H1 (cell line): ENCODE measurements around the gene PHTF1. TPM values are rescaled to one million over a fixed set of nuclear protein-coding genes. Genes with fewer than 3 reads are reported as not detected.

Experiments
- CTCF ChIA-PET: fragments of 300-600 bp; sonication (Branson Sonifier 250); formaldehyde crosslinking; loops from one replicate; lab custom pipeline; 2021; ENCODE audit not compliant: partially characterized antibody; lab: Charles Lee
- POLR2A ChIA-PET: fragments of 300-600 bp; sonication (Branson Sonifier 250); formaldehyde crosslinking; loops from one replicate; lab custom pipeline; 2021; ENCODE audit warnings: inconsistent platforms; ENCODE audit not compliant: partially characterized antibody; lab: Charles Lee
- DNase-seq, 2 experiments: peaks; one replicate each; pipeline versions ENCODE4 v3.0.0 to v3.0.0-alpha.2; 2010 to 2022; ENCODE audit warnings: low spot score in 2 of 2, low read depth in 1 of 2, mixed read lengths in 1 of 2
- FAIRE-seq: peaks from 2 replicates; lab custom pipeline; 2011; peaks lifted over from hg19 to GRCh38; lab: Jason Lieb, UNC
- H2AFZ ChIP-seq: 2 replicates; pipeline ENCODE4 v1.8.1; 2012; ENCODE audit warnings: low read length, inconsistent platforms
- H2AK5ac ChIP-seq: 2 replicates; pipeline ENCODE4 v1.6.1; 2013; ENCODE audit warnings: low read depth, low read length
- H2BK120ac ChIP-seq: replicated peaks from 2 replicates; pipeline ENCODE3; 2013; ENCODE audit warnings: low read depth, low read length, inconsistent platforms
- H2BK12ac ChIP-seq: 2 replicates; pipeline ENCODE4 v1.6.1; 2013; ENCODE audit warnings: low read depth, low read length
- H2BK15ac ChIP-seq: 2 replicates; pipeline ENCODE4 v1.6.1; 2013; ENCODE audit warnings: low read length
- H2BK20ac ChIP-seq: 2 replicates; pipeline ENCODE4 v1.6.1; 2013; ENCODE audit warnings: low read length
- H2BK5ac ChIP-seq: 2 replicates; pipeline ENCODE4 v1.6.1; 2013; ENCODE audit warnings: low read depth, low read length
- H3K14ac ChIP-seq: 2 replicates; pipeline ENCODE4 v1.6.1; 2013; ENCODE audit warnings: inconsistent platforms; ENCODE audit not compliant: insufficient read length
- H3K18ac ChIP-seq: 2 replicates; pipeline ENCODE4 v1.6.1; 2013; ENCODE audit warnings: low read length; ENCODE audit errors: extremely low read depth
- H3K23ac ChIP-seq: 2 replicates; pipeline ENCODE4 v1.6.1; 2013; ENCODE audit warnings: inconsistent platforms; ENCODE audit not compliant: insufficient read length
- H3K23me2 ChIP-seq: 2 replicates; pipeline ENCODE4 v1.6.1; 2013; ENCODE audit warnings: low read depth, low read length
- H3K27ac ChIP-seq: 2 replicates; pipeline ENCODE4 v1.6.1; 2011; ENCODE audit warnings: low read depth, low read length, inconsistent platforms
- H3K27me3 ChIP-seq, 4 experiments: replicated peaks in 1 of 4; 1 replicate in 1 of 4; 2 replicates in 3 of 4; pipeline versions ENCODE4 v1.6.1 to v1.8.1; 2011 to 2013; ENCODE audit warnings: low read length in 3 of 4, mild to moderate bottlenecking in 3 of 4, inconsistent platforms in 2 of 4, mixed read lengths in 2 of 4, moderate library complexity in 1 of 4; ENCODE audit not compliant: control insufficient read depth in 3 of 4, insufficient read depth in 3 of 4; ENCODE audit errors: extremely low read depth in 1 of 4
- H3K36me3 ChIP-seq, 4 experiments: 2 replicates each; pipeline versions ENCODE4 v1.6.1 to v1.8.1; 2011 to 2013; ENCODE audit warnings: mild to moderate bottlenecking in 4 of 4, low read length in 3 of 4, moderate library complexity in 2 of 4, control low read depth in 1 of 4, inconsistent platforms in 1 of 4; ENCODE audit not compliant: insufficient read depth in 4 of 4, control insufficient read depth in 2 of 4
- H3K4ac ChIP-seq: replicated peaks from 2 replicates; pipeline ENCODE3; 2013; ENCODE audit warnings: low read length, low read depth, mixed read lengths, inconsistent platforms; ENCODE audit not compliant: insufficient read length
- H3K4me1 ChIP-seq, 4 experiments: replicated peaks in 1 of 4; 1 replicate in 1 of 4; 2 replicates in 3 of 4; pipeline versions ENCODE4 v1.6.1 to v1.8.1; 2011 to 2013; ENCODE audit warnings: low read length in 3 of 4, inconsistent platforms in 2 of 4, mixed read lengths in 1 of 4; ENCODE audit not compliant: insufficient read depth in 4 of 4, control insufficient read depth in 3 of 4
- H3K4me2 ChIP-seq, 2 experiments: 2 replicates each; pipeline versions ENCODE4 v1.6.1 to v1.8.1; 2011 to 2013; ENCODE audit warnings: low read depth in 2 of 2, low read length in 2 of 2, control low read depth in 1 of 2, inconsistent platforms in 1 of 2, mild to moderate bottlenecking in 1 of 2; ENCODE audit not compliant: insufficient read depth in 1 of 2
- H3K4me3 ChIP-seq, 4 experiments: fragments of 200-600, 300-600 bp in 1 of 4; sonication (generic), shearing (Covaris generic), sonication (Bioruptor Twin) in 1 of 4; 2 replicates each; pipeline versions ENCODE4 v1.5.1 to v1.8.1; 2011 to 2016; ENCODE audit warnings: low read length in 4 of 4, low read depth in 3 of 4, control low read depth in 2 of 4, inconsistent platforms in 2 of 4, mild to moderate bottlenecking in 2 of 4, mixed read lengths in 1 of 4, moderate library complexity in 1 of 4; ENCODE audit not compliant: insufficient read depth in 2 of 4; ENCODE audit errors: extremely low read depth in 1 of 4
- H3K56ac ChIP-seq: replicated peaks from 2 replicates; pipeline ENCODE3; 2013; ENCODE audit warnings: low read depth, mild to moderate bottlenecking, mixed read lengths, low read length, inconsistent platforms; ENCODE audit not compliant: insufficient read length
- H3K79me1 ChIP-seq: 2 replicates; pipeline ENCODE4 v1.6.1; 2013; ENCODE audit warnings: low read depth, low read length, control low read depth
- H3K79me2 ChIP-seq, 2 experiments: 2 replicates each; pipeline versions ENCODE4 v1.6.1 to v1.8.1; 2012 to 2013; ENCODE audit warnings: low read length in 2 of 2, mild to moderate bottlenecking in 2 of 2, inconsistent platforms in 1 of 2; ENCODE audit not compliant: insufficient read depth in 2 of 2, control insufficient read depth in 1 of 2
- H3K9ac ChIP-seq, 4 experiments: replicated peaks in 1 of 4; 1 replicate in 1 of 4; 2 replicates in 3 of 4; pipeline versions ENCODE4 v1.6.1 to v1.8.1; 2011 to 2013; ENCODE audit warnings: low read depth in 3 of 4, low read length in 3 of 4, control low read depth in 2 of 4, mild to moderate bottlenecking in 2 of 4, moderate library complexity in 2 of 4, inconsistent platforms in 1 of 4; ENCODE audit errors: extremely low read depth in 1 of 4
- H3K9me3 ChIP-seq, 2 experiments: 2 replicates each; pipeline versions ENCODE4 v1.6.1 to v1.8.1; 2012 to 2013; ENCODE audit warnings: mild to moderate bottlenecking in 2 of 2, moderate library complexity in 2 of 2, control low read depth in 1 of 2, inconsistent platforms in 1 of 2, low read depth in 1 of 2, low read length in 1 of 2, mixed read lengths in 1 of 2; ENCODE audit not compliant: insufficient read depth in 2 of 2
- H4K20me1 ChIP-seq, 2 experiments: replicated peaks in 1 of 2; 2 replicates each; pipeline versions ENCODE3 to v1.8.1; 2011 to 2013; ENCODE audit warnings: inconsistent platforms in 2 of 2, low read length in 2 of 2, mild to moderate bottlenecking in 1 of 2; ENCODE audit not compliant: insufficient read depth in 2 of 2, control insufficient read depth in 1 of 2
- H4K5ac ChIP-seq: 2 replicates; pipeline ENCODE4 v1.6.1; 2013; ENCODE audit warnings: low read length, low read depth, mixed read lengths, inconsistent platforms; ENCODE audit not compliant: insufficient read length
- H4K8ac ChIP-seq: 2 replicates; pipeline ENCODE4 v1.8.0; 2013; ENCODE audit warnings: mild to moderate bottlenecking, moderate library complexity, low read length, inconsistent platforms; ENCODE audit not compliant: insufficient read depth; ENCODE audit errors: extremely low read depth
- H4K91ac ChIP-seq: replicated peaks from 2 replicates; pipeline ENCODE3; 2013; ENCODE audit warnings: low read length, mixed read lengths, inconsistent platforms; ENCODE audit not compliant: insufficient read length
- ATF2 ChIP-seq: IDR thresholded peaks from 2 replicates; pipeline ENCODE4 v1.6.1; 2012; ENCODE audit warnings: low read length, inconsistent platforms
- CBX8 ChIP-seq: fragments of 300-800, 300-1000 bp; sonication (generic); IDR thresholded peaks from 2 replicates; pipeline ENCODE4 v1.7.1; 2016; ENCODE audit warnings: low read depth, low read length, borderline replicate concordance
- CTBP2 ChIP-seq: IDR thresholded peaks from 2 replicates; pipeline ENCODE4 v1.7.0; 2011; ENCODE audit warnings: borderline replicate concordance, mild to moderate bottlenecking, moderate library complexity, mixed read lengths, low read length; ENCODE audit not compliant: insufficient read depth, insufficient read length
- EGR1 ChIP-seq: IDR thresholded peaks from 2 replicates; pipeline ENCODE4 v1.6.1; 2011; ENCODE audit warnings: low read depth, low read length, borderline replicate concordance
- GTF2F1 ChIP-seq: IDR thresholded peaks from 2 replicates; pipeline ENCODE4 v1.6.1; 2012; ENCODE audit warnings: low read depth, low read length, improper control_type of control experiment, borderline replicate concordance
- JUN ChIP-seq: IDR thresholded peaks from 2 replicates; pipeline ENCODE4 v1.6.1; 2011; ENCODE audit warnings: low read depth, mild to moderate bottlenecking, improper control_type of control experiment, low read length
- POLR2A ChIP-seq, 2 experiments: IDR thresholded peaks; 1 replicate in 1 of 2; 2 replicates in 1 of 2; pipeline ENCODE4 v1.6.1; 2011; ENCODE audit warnings: low read depth in 2 of 2, low read length in 2 of 2, mild to moderate bottlenecking in 2 of 2; ENCODE audit errors: control extremely low read depth in 1 of 2
- POLR2AphosphoS5 ChIP-seq: IDR thresholded peaks from 2 replicates; pipeline ENCODE4 v1.6.1; 2011; ENCODE audit warnings: low read depth, low read length
- RBBP5 ChIP-seq: IDR thresholded peaks from 2 replicates; pipeline ENCODE4 v1.7.1; 2012; ENCODE audit warnings: low read depth, mild to moderate bottlenecking, inconsistent platforms, low read length, moderate library complexity, borderline replicate concordance
- WGBS, 2 experiments: shearing (Covaris generic) in 1 of 2; methylation state at CpG; one replicate each; pipeline versions ENCODE4 v1.1.6 to v1.1.7; 2013 to 2015; ENCODE audit warnings: low lambda C conversion rate in 2 of 2, mixed read lengths in 2 of 2, inconsistent platforms in 1 of 2, low coverage in 1 of 2, missing lambda C conversion rate in 1 of 2; ENCODE audit not compliant: insufficient replicate concordance in 2 of 2, insufficient coverage in 1 of 2, insufficient read length in 1 of 2; ENCODE audit errors: extremely low coverage in 1 of 2, missing lambda C conversion rate in 1 of 2; 5-methylcytosine and 5-hydroxymethylcytosine counted together
- polyA plus RNA-seq, 7 experiments: library from polyadenylated mRNA; depleted of rRNA in 3 of 7; stranded (reverse) in 5 of 7; unstranded in 2 of 7; fragments of >200 nt in 5 of 7; fragments of 200-250 nt in 2 of 7; gene quantifications; 1 replicate in 5 of 7; 2 replicates in 1 of 7; 4 replicates in 1 of 7; pipeline versions ENCODE4 v1.2.1 to v1.2.3, GENCODE V29; 2011 to 2013; ENCODE audit warnings: missing spikeins in 2 of 7, mixed read lengths in 2 of 7
- total RNA-seq: library from RNA; stranded (reverse); fragmentation: NEBNext Ultra II Directional; extraction: Animal tissue kit (Norgen Biotek cat#: 25700); gene quantifications from 2 replicates; pipeline ENCODE4 v1.2.1, GENCODE V29; 2021
- TF ChIP-seq, protein P1 (sequence below): IDR thresholded peaks from 2 replicates; pipeline ENCODE4 v1.6.1; 2012; ENCODE audit warnings: inconsistent platforms

Gene PHTF1
- total and polyA plus RNA-seq, 2 of the 8 experiments (the other 6 are each of a cell fraction or from before 2014, with no cell fraction given), result 9.1 to 26.9 TPM

GRCh38 chr1:113686891-113687618, 72.2 kb downstream of the PHTF1 start:
- no peak overlapping the region for H3K14ac ChIP-seq
- H2AK5ac ChIP-seq, result no peak overlapping the region
- no peak overlapping the region for H3K18ac ChIP-seq
- no peak overlapping the region for H2AFZ ChIP-seq
- H4K5ac ChIP-seq, result no peak overlapping the region
- no peak overlapping the region for H3K4me3 ChIP-seq
- peaks cover 0 to 8% (median 0%) of the 10 kb centered on the region in 4 experiments; a peak in 1 of 8 replicates for H3K36me3 ChIP-seq
- H3K4ac ChIP-seq, result no peak overlapping the region
- H2BK5ac ChIP-seq, result no peak overlapping the region
- no peak overlapping the region for H2BK12ac ChIP-seq
- H3K56ac ChIP-seq, result no peak overlapping the region
- no peak for FAIRE-seq
- H4K8ac ChIP-seq, result no peak overlapping the region
- no peak overlapping the region for H2BK15ac ChIP-seq
- H3K23me2 ChIP-seq, result no peaks in the 10 kb centered on the region
- no peak overlapping the region for H3K4me2 ChIP-seq
- H3K23ac ChIP-seq, result no peak overlapping the region
- no peak overlapping the region for H4K91ac ChIP-seq
- POLR2A ChIA-PET, result no interaction called here
- H4K20me1 ChIP-seq, result no peaks in the 10 kb centered on the region
- H3K4me1 ChIP-seq, result peaks cover 0 to under 1% (median 0%) of the 10 kb centered on the region in 4 experiments; a peak in 1 of 7 replicates
- no peaks in the 10 kb centered on the region for H3K79me2 ChIP-seq
- H3K9ac ChIP-seq, result no peak overlapping the region
- no peaks in the 10 kb centered on the region for H3K27me3 ChIP-seq
- no peak overlapping the region for H2BK20ac ChIP-seq
- H3K79me1 ChIP-seq, result no peaks in the 10 kb centered on the region
- DNase-seq, result no peak
- no peak for TF ChIP-seq RBBP5
- no peak for TF ChIP-seq JUN
- no peak for TF ChIP-seq CBX8
- TF ChIP-seq EGR1, result no peak
- no peak for TF ChIP-seq ATF2
- TF ChIP-seq POLR2A (IDR thresholded peaks at IDR 0.05; ENCODE audit: control extremely low read depth in 1 of 2, low read depth in 2 of 2, low read length in 2 of 2), result no peak
- no peak for TF ChIP-seq GTF2F1
- TF ChIP-seq POLR2AphosphoS5, result no peak
- TF ChIP-seq CTBP2, result no peak
- TF ChIP-seq, protein P1, sequence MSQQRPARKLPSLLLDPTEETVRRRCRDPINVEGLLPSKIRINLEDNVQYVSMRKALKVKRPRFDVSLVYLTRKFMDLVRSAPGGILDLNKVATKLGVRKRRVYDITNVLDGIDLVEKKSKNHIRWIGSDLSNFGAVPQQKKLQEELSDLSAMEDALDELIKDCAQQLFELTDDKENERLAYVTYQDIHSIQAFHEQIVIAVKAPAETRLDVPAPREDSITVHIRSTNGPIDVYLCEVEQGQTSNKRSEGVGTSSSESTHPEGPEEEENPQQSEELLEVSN, result no peak
- peaks cover 3 to 4% of the 10 kb centered on the region in 2 experiments; a peak in 3 of 4 replicates for H3K9me3 ChIP-seq
- CTCF ChIA-PET, result interaction anchor here (0.6 to 1.2 kb wide), 5 partner anchors 17 to 970 kb away, joined by 3 to 5 read pairs (median 3); no protein-coding TSS in a partner anchor
- no peak overlapping the region for H2BK120ac ChIP-seq
- H3K27ac ChIP-seq, result no peak overlapping the region
- WGBS, 2 experiments, result 90% methylated on average over 3 of the region's 3 CpGs; no CpG with 5 or more reads in 1 of the 2 experiments
